ENCODE measurements around the gene LGI2. TPM values are rescaled to one million over a fixed set of nuclear protein-coding genes. Genes with fewer than 3 reads are reported as not detected.

The LGI2 gene
- total RNA-seq, 3 donors from 2014 or later = 0.33 to 2.2 (median 1.2) TPM

- no peaks in the 10 kb centered on the region for H3K9me3 ChIP-seq
- no peaks in the 10 kb centered on the region for H3K4me1 ChIP-seq
- TF ChIP-seq CTCF (IDR thresholded peaks at IDR 0.05) (no peak), POLR2AphosphoS5 (IDR thresholded peaks at IDR 0.05) (peak; percentile 22 to 57 (median 24))
- H3K36me3 ChIP-seq = no peaks in the 10 kb centered on the region
- intact Hi-C loops (cut with DNase I; ENCODE audit: low total_unique reads) = no loop called here
- peak overlapping the region; percentile 24 to 48 (median 32) for H3K4me3 ChIP-seq
- no peak for DNase-seq (ENCODE audit: low spot score in 2 of 2)
- no peaks in the 10 kb centered on the region for H3K27me3 ChIP-seq
- H3K27ac ChIP-seq = peak overlapping the region; percentile 62 to 77
These were observed 51.2 kb downstream of the LGI2 start for GRCh38 chr4:24979554-24979953.

DNA sequence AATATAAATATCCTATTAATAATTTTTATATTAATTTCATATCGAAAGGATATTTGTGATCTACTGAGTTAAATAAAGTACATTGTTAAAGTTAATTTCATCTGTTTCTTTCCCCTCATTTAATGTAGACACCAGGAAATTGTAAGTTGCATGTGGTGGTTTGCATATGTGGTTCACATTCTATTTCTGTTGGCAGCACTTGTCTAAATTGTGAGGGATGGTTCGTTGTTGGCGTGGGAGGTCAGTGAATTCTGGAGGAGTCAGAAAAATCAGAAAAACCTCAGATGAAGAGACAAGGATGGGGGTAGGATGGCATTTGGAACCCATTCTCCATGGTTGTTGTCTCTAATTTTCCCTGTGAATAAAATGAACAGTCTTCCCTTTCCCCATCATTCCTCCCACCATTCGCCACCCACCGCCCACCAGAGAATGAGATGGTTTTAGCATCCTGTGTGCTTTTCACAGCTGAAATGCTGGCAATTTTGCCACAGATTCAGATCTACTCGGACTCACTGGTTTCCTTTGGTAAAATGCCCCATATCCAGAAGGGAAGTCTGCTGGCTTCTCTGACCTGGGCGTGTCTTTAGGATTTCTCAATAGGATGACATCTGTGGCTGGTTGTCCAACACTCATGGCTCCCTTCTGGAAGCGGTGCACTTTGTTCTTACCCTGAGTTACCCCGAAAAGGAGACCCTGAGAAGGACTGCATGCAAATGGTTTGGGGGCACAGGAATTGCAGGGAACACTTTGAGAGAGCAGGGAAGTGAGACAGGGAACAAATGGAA is 52.3 kb downstream of the LGI2 start:
- Histone ChIP-seq H3K36me3 (no peaks in the 10 kb centered on the region), H3K9me3 (no peaks in the 10 kb centered on the region), H3K27me3 (no peaks in the 10 kb centered on the region), H3K27ac (peak overlapping the region; percentile 54 to 77), H3K4me1 (no peaks in the 10 kb centered on the region), H3K4me3 (no peak overlapping the region)
- intact Hi-C loops (cut with DNase I; ENCODE audit: low total_unique reads) = no loop called here
- no peak for DNase-seq (ENCODE audit: low spot score in 2 of 2)
- no peak for TF ChIP-seq CTCF (IDR thresholded peaks at IDR 0.05)
- no peak for TF ChIP-seq POLR2AphosphoS5 (IDR thresholded peaks at IDR 0.05)
- no peak for TF ChIP-seq POLR2A (IDR thresholded peaks at IDR 0.05)

DNA sequence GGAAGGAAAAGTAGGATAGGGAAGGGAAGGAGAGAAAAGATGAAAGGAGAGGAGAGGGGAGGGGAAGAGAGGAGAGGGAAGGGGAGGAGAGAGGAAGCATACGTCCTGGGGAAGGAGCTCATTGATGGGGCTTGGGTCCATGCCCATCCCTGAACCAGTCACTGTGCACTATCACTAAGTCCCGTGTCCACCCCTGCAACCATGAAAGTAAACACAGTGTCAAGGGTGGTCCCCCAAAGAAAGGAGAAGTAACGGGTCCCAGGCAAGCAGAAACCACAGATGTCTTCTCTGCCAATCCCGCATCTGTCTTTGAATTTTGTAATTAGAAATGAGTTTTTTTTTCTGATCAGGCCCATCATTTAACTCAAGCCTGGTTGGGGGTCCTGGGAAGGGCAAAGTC is 55.2 kb downstream of the LGI2 start:
- H3K9me3 ChIP-seq = no peaks in the 10 kb centered on the region
- TF ChIP-seq POLR2AphosphoS5 (IDR thresholded peaks at IDR 0.05) (no peak), CTCF (IDR thresholded peaks at IDR 0.05) (no peak), POLR2A (IDR thresholded peaks at IDR 0.05) (no peak)
- H3K27ac ChIP-seq = peak overlapping the region in 1 of 2 donors; percentile 27
- no peak overlapping the region for H3K4me3 ChIP-seq
- no peaks in the 10 kb centered on the region for H3K27me3 ChIP-seq
- intact Hi-C loops (cut with DNase I; ENCODE audit: low total_unique reads) = no loop called here
- no peaks in the 10 kb centered on the region for H3K4me1 ChIP-seq
- DNase-seq (ENCODE audit: low spot score in 2 of 2) = no peak
- H3K36me3 ChIP-seq = no peaks in the 10 kb centered on the region

DNA sequence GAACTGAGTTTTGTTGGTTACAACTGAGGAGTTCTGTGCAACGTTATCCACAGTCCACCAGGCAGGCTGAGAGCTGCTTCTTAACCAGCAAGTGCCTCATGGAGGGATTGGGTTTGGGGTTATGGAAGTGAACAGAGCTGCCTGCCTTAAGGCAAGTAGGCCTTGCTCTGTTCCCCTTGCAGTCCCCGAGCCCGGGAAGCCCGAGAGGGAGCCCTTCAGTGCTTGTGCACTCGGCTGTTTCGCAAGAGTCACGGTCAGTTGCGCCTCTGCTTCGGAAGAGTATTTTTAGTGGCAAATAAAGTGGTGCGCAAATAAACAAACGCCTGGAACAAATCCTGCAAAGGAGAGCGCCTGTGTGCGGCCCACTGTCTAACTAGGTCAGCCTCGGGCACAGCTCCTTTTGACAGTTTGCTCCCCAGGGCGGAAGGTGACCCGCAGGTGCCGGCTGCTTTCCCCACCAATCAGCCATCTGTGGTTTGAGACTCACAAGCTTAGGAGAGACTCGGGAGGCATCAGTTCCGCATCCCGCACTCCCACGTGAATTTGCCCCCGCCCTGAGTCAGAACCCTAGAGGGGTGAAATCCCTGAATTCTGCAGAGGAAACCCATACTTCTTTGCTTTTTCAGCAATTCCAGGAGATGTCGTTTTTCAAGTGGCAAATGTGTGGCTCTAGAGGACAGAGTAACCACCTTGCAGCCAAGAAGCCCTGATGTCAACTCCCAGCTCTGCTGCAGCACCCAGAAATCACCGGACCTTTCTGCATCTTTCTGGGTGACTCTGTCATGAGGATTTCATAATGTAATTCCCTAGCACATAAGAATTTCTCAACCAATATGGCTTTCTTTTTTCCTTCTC is 56.8 kb downstream of the LGI2 start:
- Histone ChIP-seq H3K27ac (peak overlapping the region in 1 of 2 donors; percentile 68), H3K4me1 (no peaks in the 10 kb centered on the region), H3K4me3 (peak overlapping the region in 1 of 3 donors; percentile 35), H3K36me3 (no peaks in the 10 kb centered on the region), H3K27me3 (no peaks in the 10 kb centered on the region), H3K9me3 (no peaks in the 10 kb centered on the region)
- TF ChIP-seq CTCF (IDR thresholded peaks at IDR 0.05) (no peak), POLR2A (IDR thresholded peaks at IDR 0.05) (no peak), POLR2AphosphoS5 (IDR thresholded peaks at IDR 0.05) (no peak)
- intact Hi-C loops (cut with DNase I; ENCODE audit: low total_unique reads) = no loop called here
- DNase-seq (ENCODE audit: low spot score in 2 of 2) = peak; percentile 28 to 58

DNA sequence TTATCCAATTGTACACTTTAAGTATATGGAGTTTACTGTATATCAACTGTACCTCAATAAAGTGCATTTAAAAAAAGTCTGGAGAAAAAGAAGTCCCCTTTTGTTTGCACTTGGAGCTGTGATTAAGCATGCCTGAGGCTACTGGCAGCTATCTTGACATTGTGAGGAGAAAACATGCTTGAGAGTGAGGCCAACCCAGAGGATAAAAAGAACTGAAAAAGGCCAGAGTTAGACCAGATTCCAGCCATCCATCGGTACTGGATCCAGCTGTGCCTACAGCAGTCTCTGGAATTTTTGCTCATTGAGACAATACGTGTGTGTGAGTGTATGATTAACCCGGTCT is 57.4 kb downstream of the LGI2 start:
- H3K27me3 ChIP-seq = no peaks in the 10 kb centered on the region
- H3K4me1 ChIP-seq = no peaks in the 10 kb centered on the region
- peak overlapping the region in 1 of 2 donors; percentile 68 for H3K27ac ChIP-seq
- H3K36me3 ChIP-seq = no peaks in the 10 kb centered on the region
- no peaks in the 10 kb centered on the region for H3K9me3 ChIP-seq
- H3K4me3 ChIP-seq = peak overlapping the region in 1 of 3 donors; percentile 35
- DNase-seq (ENCODE audit: low spot score in 2 of 2) = peak in 1 of 2 donors; percentile 21
- intact Hi-C loops (cut with DNase I; ENCODE audit: low total_unique reads) = no loop called here
- TF ChIP-seq CTCF (IDR thresholded peaks at IDR 0.05) (no peak), POLR2A (IDR thresholded peaks at IDR 0.05) (no peak), POLR2AphosphoS5 (IDR thresholded peaks at IDR 0.05) (no peak)

Measured in breast epithelium (tissue), 4 donors.